H1 (cell line): ENCODE measurements around the gene CSKMT. TPM values are rescaled to one million over a fixed set of nuclear protein-coding genes. Genes with fewer than 3 reads are reported as not detected.

Experiments
- CBX8 ChIP-seq: fragments of 300-800, 300-1000 bp; sonication (generic); IDR thresholded peaks from 2 replicates; pipeline ENCODE4 v1.7.1; 2016; ENCODE audit warnings: low read depth, low read length, borderline replicate concordance
- CHD2 ChIP-seq: IDR thresholded peaks from 2 replicates; pipeline ENCODE4 v1.6.1; 2012; ENCODE audit warnings: low read length, improper control_type of control experiment
- HDAC2 ChIP-seq, 2 experiments: fragments of 300-600 bp in 1 of 2; sonication (generic) in 1 of 2; IDR thresholded peaks; 2 replicates each; pipeline ENCODE4 v1.6.1; 2011 to 2012; ENCODE audit warnings: low read depth in 2 of 2, low read length in 2 of 2, mild to moderate bottlenecking in 2 of 2, moderate library complexity in 2 of 2, borderline replicate concordance in 1 of 2, inconsistent platforms in 1 of 2
- NANOG ChIP-seq: IDR thresholded peaks from 2 replicates; pipeline ENCODE4 v1.6.1; 2011; ENCODE audit warnings: low read length, low read depth, mild to moderate bottlenecking, inconsistent platforms; ENCODE audit not compliant: insufficient read depth, poor library complexity, severe bottlenecking
- SIN3A ChIP-seq, 2 experiments: IDR thresholded peaks in 1 of 2; conservative IDR thresholded peaks in 1 of 2; 2 replicates each; pipeline ENCODE4 v1.6.1; 2011 to 2012; ENCODE audit warnings: low read length in 2 of 2, improper control_type of control experiment in 1 of 2, low read depth in 1 of 2, mild to moderate bottlenecking in 1 of 2
- TAF7 ChIP-seq: optimal IDR thresholded peaks from 2 replicates; pipeline ENCODE3; 2011; ENCODE audit warnings: low read depth, mild to moderate bottlenecking, inconsistent platforms, low read length, moderate library complexity, borderline replicate concordance
- YY1 ChIP-seq: IDR thresholded peaks from 2 replicates; pipeline ENCODE4 v1.6.1; 2011; ENCODE audit warnings: low read depth, mild to moderate bottlenecking, low read length
- polyA plus RNA-seq, 7 experiments: library from polyadenylated mRNA; depleted of rRNA in 3 of 7; stranded (reverse) in 5 of 7; unstranded in 2 of 7; fragments of >200 nt in 5 of 7; fragments of 200-250 nt in 2 of 7; gene quantifications; 1 replicate in 5 of 7; 2 replicates in 1 of 7; 4 replicates in 1 of 7; pipeline versions ENCODE4 v1.2.1 to v1.2.3, GENCODE V29; 2011 to 2013; ENCODE audit warnings: missing spikeins in 2 of 7, mixed read lengths in 2 of 7
- total RNA-seq: library from RNA; stranded (reverse); fragmentation: NEBNext Ultra II Directional; extraction: Animal tissue kit (Norgen Biotek cat#: 25700); gene quantifications from 2 replicates; pipeline ENCODE4 v1.2.1, GENCODE V29; 2021

CSKMT gene
- total and polyA plus RNA-seq, 2 of the 8 experiments (the other 6 are each of a cell fraction or from before 2014, with no cell fraction given) = 12.0 to 66.1 TPM

DNA sequence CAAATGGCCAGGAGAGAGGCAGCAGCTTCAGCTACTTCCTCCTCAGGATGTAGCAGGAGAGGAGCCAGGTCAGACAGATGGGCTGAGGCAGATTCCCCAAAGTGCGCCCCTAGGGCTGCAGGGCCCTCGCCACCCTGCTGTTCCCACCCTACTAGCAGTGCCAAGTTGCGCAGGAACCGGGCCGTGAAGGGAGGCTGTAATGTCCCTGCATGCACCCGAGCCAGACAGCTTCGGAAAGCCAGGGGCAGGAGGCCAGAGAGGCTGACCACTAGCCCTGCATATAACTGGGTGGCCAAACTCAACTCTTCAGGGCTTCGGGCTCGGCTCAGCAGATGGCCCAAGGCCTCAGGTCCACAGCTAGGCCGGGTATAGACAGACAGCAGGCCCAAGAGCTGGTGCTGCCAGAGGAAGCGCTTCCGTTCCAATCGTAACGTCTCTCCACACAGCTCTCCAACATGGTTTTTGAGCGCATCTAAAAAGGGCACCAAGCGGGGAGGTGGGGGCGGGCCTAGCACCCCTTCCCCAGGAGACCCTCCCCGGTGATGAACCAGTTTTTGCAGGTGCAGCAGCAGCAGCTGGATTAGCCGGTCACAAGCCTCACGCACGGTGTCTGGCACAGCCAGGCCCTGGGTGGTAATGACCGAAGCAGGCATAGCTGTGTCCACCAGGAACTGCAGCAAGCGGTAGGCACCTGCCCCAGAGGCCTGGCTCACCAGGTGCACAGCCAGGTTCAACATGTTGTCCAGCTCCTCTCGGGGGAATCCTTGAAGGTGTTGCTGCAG, 16.7 kb upstream of the CSKMT start (continued):
- TF ChIP-seq CHD2 = no peak
- no peak for TF ChIP-seq NANOG
- no peak for TF ChIP-seq CBX8
- no peak for TF ChIP-seq HDAC2 (IDR thresholded peaks at IDR 0.05; ENCODE audit: borderline replicate concordance in 1 of 2, low read depth in 2 of 2, low read length in 2 of 2)
- TF ChIP-seq TAF7 = no peak
- TF ChIP-seq YY1 = no peak
- TF ChIP-seq SIN3A (conservative IDR thresholded peaks at IDR 0.05 in 1 of 2, IDR thresholded peaks at IDR 0.05 in 1 of 2; ENCODE audit: low read depth in 1 of 2, low read length in 2 of 2) = no peak
